HepG2 (cell line): Measurements from ENCODE around the gene CSMD2. TPM values are rescaled to one million over a fixed set of nuclear protein-coding genes. Genes with fewer than 3 reads are reported as not detected.

Experiments
- ATAC-seq: fragments of 200-7000 bp; cut with Tn5 transposase; 3 replicates; pipeline ENCODE4 v1.9.1; 2020; ENCODE audit warnings: mild to moderate bottlenecking, moderate library complexity
- BruUV-seq: library from RNA; stranded (reverse); fragments of 400-500 nt; replicated peaks from 2 replicates; lab custom pipeline; 2021; lab: Mats Ljungman, UMichigan
- CTCF ChIA-PET: fragments of 300-600 bp; formaldehyde crosslinking; extraction: SDS; loops from one replicate; lab custom pipeline; 2021; ENCODE audit warnings: low total read pairs, inconsistent platforms, low intra/inter-chr PET ratio; lab: Yijun Ruan, JAX
- POLR2A ChIA-PET: fragments of 350-600 bp; sonication (Branson Sonifier 250); formaldehyde crosslinking; loops from one replicate; lab custom pipeline; 2020; ENCODE audit warnings: antibody characterized with exemption, inconsistent platforms; lab: Yijun Ruan, JAX
- DNase-seq: peaks from one replicate; pipeline ENCODE4 v3.0.0-alpha.2; 2015; ENCODE audit warnings: low spot score
- FAIRE-seq: peaks from 3 replicates; lab custom pipeline; 2011; peaks lifted over from hg19 to GRCh38; lab: Jason Lieb, UNC
- H2AFZ ChIP-seq: one replicate; pipeline ENCODE4 v1.6.1; 2011; ENCODE audit warnings: low read length, inconsistent platforms
- H3K27ac ChIP-seq: fragments of 300-600 bp; 3 replicates; pipeline ENCODE4 v1.8.0; 2011; ENCODE audit warnings: mixed run types, mild to moderate bottlenecking, mixed read lengths, low read length, inconsistent platforms; ENCODE audit not compliant: insufficient read depth; ENCODE audit errors: extremely low read length
- H3K27me3 ChIP-seq, 2 experiments: fragments of 200-600 bp in 1 of 2; 2 replicates in 1 of 2; 3 replicates in 1 of 2; pipeline versions ENCODE4 v1.6.0 to v1.8.0; 2011; ENCODE audit warnings: low read length in 2 of 2, mild to moderate bottlenecking in 2 of 2, moderate library complexity in 2 of 2, inconsistent platforms in 1 of 2; ENCODE audit not compliant: insufficient read depth in 2 of 2, control insufficient read depth in 1 of 2
- H3K36me3 ChIP-seq, 2 experiments: fragments of 200-600 bp in 1 of 2; replicated peaks in 1 of 2; 2 replicates in 1 of 2; 3 replicates in 1 of 2; pipeline versions ENCODE4 v1.5.1 to v1.8.0; 2011; ENCODE audit warnings: low read length in 2 of 2, inconsistent platforms in 1 of 2; ENCODE audit not compliant: insufficient read depth in 2 of 2, control insufficient read depth in 1 of 2
- H3K4me1 ChIP-seq: 2 replicates; pipeline ENCODE4 v1.5.1; 2012; ENCODE audit warnings: low read length, inconsistent platforms; ENCODE audit not compliant: insufficient read depth
- H3K4me2 ChIP-seq: 2 replicates; pipeline ENCODE4 v1.6.0; 2011; ENCODE audit warnings: low read depth, low read length, inconsistent platforms
- H3K4me3 ChIP-seq, 3 experiments: fragments of 200-600 bp in 1 of 3; sonication (generic), shearing (Covaris generic) in 1 of 3; replicated peaks in 1 of 3; 2 replicates each; pipeline ENCODE4 v1.5.1; 2011 to 2016; ENCODE audit warnings: low read length in 3 of 3, inconsistent platforms in 2 of 3, low read depth in 2 of 3, mild to moderate bottlenecking in 2 of 3, control low read depth in 1 of 3, mixed read lengths in 1 of 3; ENCODE audit not compliant: insufficient read depth in 1 of 3
- H3K79me2 ChIP-seq: one replicate; pipeline ENCODE4 v1.6.1; 2011; ENCODE audit warnings: low read length, inconsistent platforms; ENCODE audit not compliant: insufficient read depth
- H3K9ac ChIP-seq: 2 replicates; pipeline ENCODE4 v1.6.0; 2011; ENCODE audit warnings: mild to moderate bottlenecking, low read depth, low read length, inconsistent platforms; ENCODE audit not compliant: insufficient read depth
- H3K9me3 ChIP-seq: 2 replicates; pipeline ENCODE4 v1.5.1; 2012; ENCODE audit warnings: mild to moderate bottlenecking, low read length
- H4K20me1 ChIP-seq: 2 replicates; pipeline ENCODE4 v1.6.0; 2011; ENCODE audit warnings: inconsistent platforms, mild to moderate bottlenecking, low read length, moderate library complexity; ENCODE audit not compliant: insufficient read depth
- BCL6 ChIP-seq: IDR thresholded peaks from 2 replicates; pipeline ENCODE4 v1.6.1; 2016; ENCODE audit warnings: missing genetic modification reagents, missing compliant biosample characterization
- BHLHE40 ChIP-seq: IDR thresholded peaks from 2 replicates; pipeline ENCODE4 v1.6.1; 2011; ENCODE audit warnings: low read length, improper control_type of control experiment
- FOXK2 ChIP-seq: fragments of 450-650 bp; IDR thresholded peaks from 2 replicates; pipeline ENCODE4 v1.6.1; 2016
- NR3C1 ChIP-seq: sonication (generic); formaldehyde crosslinking; IDR thresholded peaks from 2 replicates; pipeline ENCODE4 v1.4.0; 2020; ENCODE audit warnings: missing genetic modification reagents
- SMAD1 ChIP-seq: sonication (generic); formaldehyde crosslinking; IDR thresholded peaks from 2 replicates; pipeline ENCODE4 v1.4.0; 2020; ENCODE audit warnings: missing genetic modification reagents, low read depth, mild to moderate bottlenecking, borderline replicate concordance
- THRA ChIP-seq: sonication (generic); formaldehyde crosslinking; IDR thresholded peaks from 2 replicates; pipeline ENCODE4 v1.4.0; 2020; ENCODE audit warnings: missing genetic modification reagents, borderline replicate concordance
- ZFP36 ChIP-seq: fragments of 150-350 bp; IDR thresholded peaks from 2 replicates; pipeline ENCODE4 v1.6.1; 2018; ENCODE audit warnings: borderline replicate concordance, low read length, low read depth; ENCODE audit not compliant: partially characterized antibody
- ZNF3 ChIP-seq: IDR thresholded peaks from 2 replicates; pipeline ENCODE4 v1.7.0; 2017; ENCODE audit warnings: inconsistent platforms
- ZNF878 ChIP-seq: sonication (generic); formaldehyde crosslinking; IDR thresholded peaks from 2 replicates; pipeline ENCODE4 v1.8.1; 2023; ENCODE audit warnings: mild to moderate bottlenecking, missing genetic modification reagents, moderate library complexity
- WGBS: methylation state at CpG from one replicate; pipeline ENCODE4 v1.1.6; 2017; ENCODE audit warnings: low lambda C conversion rate; 5-methylcytosine and 5-hydroxymethylcytosine counted together
- in situ Hi-C: cut with HindIII; loops from 2 replicates; pipeline ENCODE4 v1.10.0; 2017; ENCODE audit warnings: low pct_unique_long_range_greater_than_20kb; ENCODE audit not compliant: extremely low pct_ligation_motif_present
- intact Hi-C: fragments of 100-400 bp; cut with micrococcal nuclease; formaldehyde crosslinking; loops from one replicate; pipeline ENCODE4 v1.10.0; 2022; ENCODE audit not compliant: unreplicated experiment
- polyA plus RNA-seq, 8 experiments: library from polyadenylated mRNA; depleted of rRNA in 3 of 8; stranded (reverse) in 7 of 8; unstranded in 1 of 8; fragments of >200 nt; fragmentation: Illumina TruSeq in 4 of 8; extraction: Trizol in 4 of 8; gene quantifications; 2 replicates each; pipeline versions ENCODE4 v1.2.1 to v1.2.3, GENCODE V29; 2011 to 2016; ENCODE audit warnings: low read depth in 4 of 8, missing spikeins in 1 of 8, mixed read lengths in 1 of 8; ENCODE audit not compliant: insufficient read depth in 1 of 8
- total RNA-seq, 5 experiments: library from RNA; depleted of rRNA; stranded (reverse); fragments of >200 nt; fragmentation: Illumina TruSeq; extraction: Trizol; gene quantifications; 2 replicates each; pipeline ENCODE4 v1.2.3, GENCODE V29; 2016; ENCODE audit warnings: low read depth in 1 of 5
- TF ChIP-seq, protein P1 (sequence below): sonication (generic); formaldehyde crosslinking; IDR thresholded peaks from 2 replicates; pipeline ENCODE4 v1.5.1; 2020; ENCODE audit warnings: missing genetic modification reagents, mild to moderate bottlenecking, borderline replicate concordance
- TF ChIP-seq, protein P2 (sequence below): sonication (generic); formaldehyde crosslinking; IDR thresholded peaks from 2 replicates; pipeline ENCODE4 v1.8.1; 2022; ENCODE audit warnings: low read depth, mild to moderate bottlenecking, missing genetic modification reagents
- TF ChIP-seq, protein P3 (sequence below): sonication (generic); formaldehyde crosslinking; IDR thresholded peaks from 2 replicates; pipeline ENCODE4 v1.8.0; 2022; ENCODE audit warnings: mild to moderate bottlenecking, missing genetic modification reagents, moderate library complexity
- TF ChIP-seq, protein P4 (sequence below): sonication (generic); formaldehyde crosslinking; IDR thresholded peaks from 2 replicates; pipeline ENCODE4 v1.5.0; 2020; ENCODE audit warnings: mild to moderate bottlenecking, missing genetic modification reagents, borderline replicate concordance

The CSMD2 gene
- total and polyA plus RNA-seq, 2 of the 13 experiments (the other 11 are each of a cell fraction or from before 2014, with no cell fraction given): not detected

DNA sequence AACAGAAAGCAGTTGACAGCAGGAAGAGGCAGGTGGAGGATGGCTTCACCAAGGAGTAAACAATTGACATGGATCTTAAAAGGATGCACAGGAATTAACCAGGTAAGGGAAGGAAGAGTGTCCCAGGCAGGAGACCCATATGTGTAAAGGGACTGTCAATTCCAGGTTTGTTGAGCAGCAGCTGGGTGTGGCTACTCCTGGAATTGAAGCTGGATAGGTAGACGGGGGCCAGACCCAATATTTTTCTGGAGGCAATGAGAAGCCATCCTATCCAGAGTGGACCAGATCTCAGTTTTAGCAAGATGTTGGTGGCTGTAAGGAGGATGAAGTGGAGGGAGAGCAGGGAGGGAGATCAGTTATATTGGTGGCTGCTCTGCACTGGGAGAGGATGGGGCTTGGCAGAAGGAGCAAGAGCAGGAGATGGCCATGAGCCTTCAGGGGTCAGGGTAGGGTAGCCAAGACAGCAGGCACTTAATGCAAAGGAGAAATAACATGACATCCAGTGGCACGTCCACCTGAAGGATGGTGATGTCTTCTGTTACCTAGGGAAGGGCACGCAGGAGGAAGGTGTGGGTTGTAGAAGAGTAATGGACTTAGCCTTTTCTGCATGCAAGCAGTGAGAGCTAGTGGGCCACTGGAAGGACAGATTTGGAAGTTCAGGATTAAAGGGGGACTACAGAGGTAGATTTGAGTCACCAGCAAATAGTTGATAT is 447.9 kb downstream of the CSMD2 start:
- Histone ChIP-seq H3K4me3 (no peak overlapping the region), H2AFZ (no peak overlapping the region), H4K20me1 (no peaks in the 10 kb centered on the region), H3K79me2 (no peaks in the 10 kb centered on the region), H3K4me2 (no peak overlapping the region), H3K27ac (no peak overlapping the region), H3K36me3 (no peaks in the 10 kb centered on the region), H3K9ac (no peak overlapping the region), H3K9me3 (no peaks in the 10 kb centered on the region), H3K27me3 (peaks cover 0 to 6% of the 10 kb centered on the region in 2 experiments; a peak in 1 of 5 replicates), H3K4me1 (no peaks in the 10 kb centered on the region)
- WGBS: 2% methylated on average over 3 of the region's 3 CpGs
- ChIA-PET POLR2A (no interaction called here), CTCF (no interaction called here)
- no TSS peak for BruUV-seq
- no peak for FAIRE-seq
- intact Hi-C loops (no loop called here), in situ Hi-C loops (no loop called here)
- DNase-seq: no peak
- ATAC-seq: no peak
- TF ChIP-seq FOXK2 (no peak), BHLHE40 (no peak), ZNF878 (CRISPR knock-in tag) (no peak), NR3C1 (CRISPR knock-in tag) (no peak), BCL6 (CRISPR knock-in tag) (no peak), ZFP36 (no peak), SMAD1 (no peak), ZNF3 (CRISPR knock-in tag) (no peak), THRA (no peak)
- TF ChIP-seq, protein P1, sequence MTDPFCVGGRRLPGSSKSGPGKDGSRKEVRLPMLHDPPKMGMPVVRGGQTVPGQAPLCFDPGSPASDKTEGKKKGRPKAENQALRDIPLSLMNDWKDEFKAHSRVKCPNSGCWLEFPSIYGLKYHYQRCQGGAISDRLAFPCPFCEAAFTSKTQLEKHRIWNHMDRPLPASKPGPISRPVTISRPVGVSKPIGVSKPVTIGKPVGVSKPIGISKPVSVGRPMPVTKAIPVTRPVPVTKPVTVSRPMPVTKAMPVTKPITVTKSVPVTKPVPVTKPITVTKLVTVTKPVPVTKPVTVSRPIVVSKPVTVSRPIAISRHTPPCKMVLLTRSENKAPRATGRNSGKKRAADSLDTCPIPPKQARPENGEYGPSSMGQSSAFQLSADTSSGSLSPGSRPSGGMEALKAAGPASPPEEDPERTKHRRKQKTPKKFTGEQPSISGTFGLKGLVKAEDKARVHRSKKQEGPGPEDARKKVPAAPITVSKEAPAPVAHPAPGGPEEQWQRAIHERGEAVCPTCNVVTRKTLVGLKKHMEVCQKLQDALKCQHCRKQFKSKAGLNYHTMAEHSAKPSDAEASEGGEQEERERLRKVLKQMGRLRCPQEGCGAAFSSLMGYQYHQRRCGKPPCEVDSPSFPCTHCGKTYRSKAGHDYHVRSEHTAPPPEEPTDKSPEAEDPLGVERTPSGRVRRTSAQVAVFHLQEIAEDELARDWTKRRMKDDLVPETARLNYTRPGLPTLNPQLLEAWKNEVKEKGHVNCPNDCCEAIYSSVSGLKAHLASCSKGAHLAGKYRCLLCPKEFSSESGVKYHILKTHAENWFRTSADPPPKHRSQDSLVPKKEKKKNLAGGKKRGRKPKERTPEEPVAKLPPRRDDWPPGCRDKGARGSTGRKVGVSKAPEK (CRISPR knock-in tag): no peak
- TF ChIP-seq, protein P2, sequence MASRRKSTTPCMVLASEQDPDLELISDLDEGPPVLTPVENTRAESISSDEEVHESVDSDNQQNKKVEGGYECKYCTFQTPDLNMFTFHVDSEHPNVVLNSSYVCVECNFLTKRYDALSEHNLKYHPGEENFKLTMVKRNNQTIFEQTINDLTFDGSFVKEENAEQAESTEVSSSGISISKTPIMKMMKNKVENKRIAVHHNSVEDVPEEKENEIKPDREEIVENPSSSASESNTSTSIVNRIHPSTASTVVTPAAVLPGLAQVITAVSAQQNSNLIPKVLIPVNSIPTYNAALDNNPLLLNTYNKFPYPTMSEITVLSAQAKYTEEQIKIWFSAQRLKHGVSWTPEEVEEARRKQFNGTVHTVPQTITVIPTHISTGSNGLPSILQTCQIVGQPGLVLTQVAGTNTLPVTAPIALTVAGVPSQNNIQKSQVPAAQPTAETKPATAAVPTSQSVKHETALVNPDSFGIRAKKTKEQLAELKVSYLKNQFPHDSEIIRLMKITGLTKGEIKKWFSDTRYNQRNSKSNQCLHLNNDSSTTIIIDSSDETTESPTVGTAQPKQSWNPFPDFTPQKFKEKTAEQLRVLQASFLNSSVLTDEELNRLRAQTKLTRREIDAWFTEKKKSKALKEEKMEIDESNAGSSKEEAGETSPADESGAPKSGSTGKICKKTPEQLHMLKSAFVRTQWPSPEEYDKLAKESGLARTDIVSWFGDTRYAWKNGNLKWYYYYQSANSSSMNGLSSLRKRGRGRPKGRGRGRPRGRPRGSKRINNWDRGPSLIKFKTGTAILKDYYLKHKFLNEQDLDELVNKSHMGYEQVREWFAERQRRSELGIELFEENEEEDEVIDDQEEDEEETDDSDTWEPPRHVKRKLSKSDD (CRISPR knock-in tag): no peak
- TF ChIP-seq, protein P3, sequence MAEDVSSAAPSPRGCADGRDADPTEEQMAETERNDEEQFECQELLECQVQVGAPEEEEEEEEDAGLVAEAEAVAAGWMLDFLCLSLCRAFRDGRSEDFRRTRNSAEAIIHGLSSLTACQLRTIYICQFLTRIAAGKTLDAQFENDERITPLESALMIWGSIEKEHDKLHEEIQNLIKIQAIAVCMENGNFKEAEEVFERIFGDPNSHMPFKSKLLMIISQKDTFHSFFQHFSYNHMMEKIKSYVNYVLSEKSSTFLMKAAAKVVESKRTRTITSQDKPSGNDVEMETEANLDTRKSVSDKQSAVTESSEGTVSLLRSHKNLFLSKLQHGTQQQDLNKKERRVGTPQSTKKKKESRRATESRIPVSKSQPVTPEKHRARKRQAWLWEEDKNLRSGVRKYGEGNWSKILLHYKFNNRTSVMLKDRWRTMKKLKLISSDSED (CRISPR knock-in tag): no peak
- TF ChIP-seq, protein P4, sequence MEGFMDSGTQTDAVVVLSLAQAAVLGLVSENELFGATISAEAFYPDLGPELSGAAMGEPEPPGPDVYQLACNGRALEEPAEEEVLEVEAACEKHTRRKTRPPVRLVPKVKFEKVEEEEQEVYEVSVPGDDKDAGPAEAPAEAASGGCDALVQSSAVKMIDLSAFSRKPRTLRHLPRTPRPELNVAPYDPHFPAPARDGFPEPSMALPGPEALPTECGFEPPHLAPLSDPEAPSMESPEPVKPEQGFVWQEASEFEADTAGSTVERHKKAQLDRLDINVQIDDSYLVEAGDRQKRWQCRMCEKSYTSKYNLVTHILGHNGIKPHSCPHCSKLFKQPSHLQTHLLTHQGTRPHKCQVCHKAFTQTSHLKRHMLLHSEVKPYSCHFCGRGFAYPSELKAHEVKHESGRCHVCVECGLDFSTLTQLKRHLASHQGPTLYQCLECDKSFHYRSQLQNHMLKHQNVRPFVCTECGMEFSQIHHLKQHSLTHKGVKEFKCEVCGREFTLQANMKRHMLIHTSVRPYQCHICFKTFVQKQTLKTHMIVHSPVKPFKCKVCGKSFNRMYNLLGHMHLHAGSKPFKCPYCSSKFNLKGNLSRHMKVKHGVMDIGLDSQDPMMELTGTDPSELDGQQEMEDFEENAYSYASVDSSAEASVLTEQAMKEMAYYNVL (CRISPR knock-in tag): no peak
